AG09319 (cell line): ENCODE measurements around the gene NEUROG2.

Experiments
- DNase-seq: peaks from one replicate; pipeline ENCODE4 v3.0.0-alpha.2; 2010; ENCODE audit warnings: low read depth; ENCODE audit errors: extremely low read depth
- CTCF ChIP-seq: IDR thresholded peaks from 2 replicates; pipeline ENCODE4 v1.5.1; 2011; ENCODE audit warnings: low read depth, mild to moderate bottlenecking, inconsistent platforms, low read length, moderate library complexity

Gene NEUROG2

GRCh38 chr4:112515198-112516065 is 548 bp downstream of the NEUROG2 start:
- no peak for TF ChIP-seq CTCF
- no peak for DNase-seq

DNA sequence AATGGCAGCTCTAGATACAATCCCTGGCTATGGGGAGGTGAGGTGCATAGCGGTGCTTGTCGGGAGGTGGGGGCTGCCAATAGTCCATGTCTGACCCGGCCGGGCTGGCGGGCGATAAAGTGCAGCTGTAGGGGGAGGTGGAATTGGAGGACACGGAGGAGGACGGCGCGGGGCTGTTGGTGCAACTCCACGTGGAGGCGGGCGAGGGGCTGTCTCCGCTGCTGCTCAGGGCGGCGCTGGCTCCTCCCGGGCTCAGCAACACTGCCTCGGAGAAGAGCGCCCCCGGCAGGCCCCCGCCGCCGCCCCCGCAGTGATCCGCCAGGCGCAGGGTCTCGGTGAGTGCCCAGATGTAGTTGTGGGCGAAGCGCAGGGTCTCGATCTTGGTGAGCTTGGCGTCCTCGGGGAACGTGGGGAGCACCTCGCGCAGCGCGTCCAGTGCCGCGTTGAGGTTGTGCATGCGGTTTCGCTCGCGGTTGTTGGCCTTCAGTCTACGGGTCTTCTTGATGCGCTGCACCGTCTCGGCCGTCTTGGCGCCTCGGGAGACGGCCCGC is 1.3 kb downstream of the NEUROG2 start:
- no peak for DNase-seq
- TF ChIP-seq CTCF, result no peak

DNA sequence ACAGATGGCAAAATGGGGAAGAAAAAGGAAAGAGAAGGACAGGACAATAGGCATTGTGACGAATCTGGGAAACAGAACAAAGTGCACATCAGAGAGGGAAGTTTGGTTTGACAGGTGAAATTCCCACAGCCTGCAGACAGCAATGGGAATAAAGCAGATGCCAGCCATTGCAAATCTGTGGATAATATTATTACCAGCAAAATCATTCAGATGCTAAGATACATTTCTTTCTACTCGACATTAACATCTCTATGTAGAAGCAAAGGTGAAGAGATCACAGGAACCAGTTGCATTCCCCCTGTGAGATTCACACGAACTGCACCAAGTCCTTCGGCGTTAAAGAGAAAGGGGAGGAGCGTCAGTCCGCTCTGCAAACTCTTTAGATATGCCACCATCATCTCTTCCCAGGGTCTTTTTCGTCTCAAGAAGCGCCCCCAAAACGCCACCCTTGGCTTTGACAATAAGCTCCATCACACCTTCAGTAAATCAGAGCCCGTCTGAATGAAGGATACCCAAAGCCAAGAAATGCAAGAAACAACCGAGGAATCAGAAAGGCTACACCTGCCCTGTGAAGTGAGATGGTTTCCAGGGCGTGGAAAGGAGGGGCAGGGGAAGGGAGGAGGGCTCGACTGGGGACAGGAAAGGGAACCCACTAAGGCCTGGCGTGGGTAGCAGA is 1.9 kb downstream of the NEUROG2 start:
- DNase-seq, result no peak

DNA sequence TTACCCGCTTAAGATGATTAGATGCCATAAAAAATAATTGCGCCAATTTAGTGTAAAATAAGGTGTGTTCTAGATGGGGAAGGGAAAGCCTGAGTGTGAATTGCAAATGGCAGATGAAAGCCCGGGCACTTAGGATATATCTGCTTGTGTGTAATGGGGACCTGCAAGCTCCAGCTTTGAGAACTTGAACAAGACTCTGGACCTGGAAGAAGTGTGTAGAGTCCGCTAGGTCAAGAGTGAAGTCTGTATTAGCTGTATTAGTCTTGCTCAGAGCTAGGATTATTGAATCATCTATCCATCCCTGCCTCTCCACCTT is 4.2 kb downstream of the NEUROG2 start:
- no peak for DNase-seq
- no peak for TF ChIP-seq CTCF

More for the DNA sequence above, 1.9 kb downstream of the NEUROG2 start:
- no peak for TF ChIP-seq CTCF

DNA sequence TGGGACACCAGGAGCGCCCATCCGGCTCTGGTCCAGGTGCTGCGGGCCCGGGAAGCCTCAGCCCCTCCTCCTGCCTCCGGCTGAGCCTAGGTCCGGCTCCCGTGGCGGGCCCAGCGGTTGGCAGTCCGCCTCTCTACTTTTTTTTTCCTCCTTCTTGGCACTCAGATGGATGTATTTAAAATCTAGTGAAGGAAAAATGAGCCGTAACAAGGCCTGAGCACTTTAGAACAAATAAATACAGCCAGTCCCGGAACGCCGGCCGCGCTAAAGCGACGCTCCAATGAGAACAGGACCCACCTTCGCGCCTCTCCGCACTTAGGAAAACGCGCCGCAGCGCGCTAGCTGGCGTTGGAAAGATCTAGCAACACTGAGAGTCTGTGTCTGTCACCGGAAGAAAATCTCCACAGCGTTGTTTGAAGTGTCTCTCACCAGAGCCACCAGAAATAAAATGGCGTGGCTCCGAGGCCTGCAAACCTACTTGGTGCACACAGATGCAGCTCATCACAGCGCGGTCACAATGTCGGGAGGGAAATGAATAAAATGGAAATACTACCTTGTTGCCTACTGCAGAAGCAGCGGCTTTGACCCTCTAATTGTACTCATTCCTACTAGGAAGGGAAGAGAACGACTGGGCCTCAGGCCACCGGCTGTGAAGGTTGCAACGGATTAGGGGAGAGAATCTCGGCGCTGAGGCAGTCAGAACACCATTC is 4.7 kb downstream of the NEUROG2 start:
- no peak for TF ChIP-seq CTCF
- DNase-seq, result no peak

DNA sequence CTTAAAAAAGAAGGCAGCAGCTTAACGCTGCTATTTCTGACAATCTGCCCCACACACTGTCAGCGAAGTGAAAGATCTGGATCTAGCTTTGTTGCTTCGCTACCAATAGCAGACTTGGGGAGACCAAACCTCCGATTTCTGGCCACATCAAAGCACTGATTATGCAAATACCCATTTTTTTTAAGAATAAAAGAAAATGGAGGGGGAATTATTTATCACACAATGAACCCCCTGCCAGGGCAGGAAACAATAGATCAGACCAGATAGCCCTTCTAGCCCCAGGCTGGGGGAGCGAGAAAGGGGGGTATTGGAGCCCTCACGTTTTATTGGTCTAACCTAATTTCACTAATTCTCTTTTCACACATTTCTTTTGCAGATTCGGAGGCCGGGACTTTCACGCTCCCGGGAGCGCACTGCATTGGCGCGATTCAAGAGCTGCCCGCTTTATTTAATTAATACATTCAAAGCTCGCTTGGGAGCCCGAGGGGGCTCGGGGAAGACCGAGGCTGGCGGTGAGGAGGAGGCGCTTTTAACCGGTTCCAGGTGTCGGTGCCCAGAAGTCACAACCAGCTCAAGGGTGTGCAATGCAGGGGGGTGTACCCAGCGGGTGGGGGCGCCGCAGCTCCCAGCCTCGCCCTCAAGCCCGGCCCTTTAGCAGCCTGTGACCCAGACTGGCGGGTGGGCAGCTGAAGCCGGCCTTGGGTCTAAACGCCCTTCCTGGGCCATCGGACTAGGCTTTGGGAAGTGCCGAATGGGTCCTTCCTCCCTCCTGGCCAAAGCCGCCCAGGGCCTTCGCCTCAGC is 5.5 kb downstream of the NEUROG2 start:
- no peak for TF ChIP-seq CTCF
- no peak for DNase-seq
